SU-DHL-6 (cell line): Measurements from ENCODE around the gene WNT7A.

Experiments used
- H2AFZ ChIP-seq: fragments of 200-600 bp; sonication (generic); 2 replicates; pipeline ENCODE4 v1.6.1; 2014; ENCODE audit warnings: low read depth, mild to moderate bottlenecking, moderate library complexity, mixed read lengths, antibody characterized with exemption, low read length; ENCODE audit not compliant: severe bottlenecking
- H3F3A ChIP-seq: fragments of 200-600 bp; shearing (Covaris generic); 2 replicates; pipeline ENCODE4 v1.6.0; 2016; ENCODE audit warnings: antibody characterized with exemption, mild to moderate bottlenecking; ENCODE audit not compliant: insufficient read depth
- H3K27ac ChIP-seq: fragments of 200-600 bp; sonication (generic); 2 replicates; pipeline ENCODE4 v1.5.1; 2016; ENCODE audit warnings: low read depth, mild to moderate bottlenecking, low read length, moderate library complexity, mixed read lengths
- H3K27me3 ChIP-seq: fragments of 200-600 bp; sonication (generic), shearing (Covaris generic); 2 replicates; pipeline ENCODE4 v1.6.0; 2014; ENCODE audit warnings: mild to moderate bottlenecking, low read length
- H3K36me3 ChIP-seq: fragments of 200-600 bp; sonication (generic); 2 replicates; pipeline ENCODE4 v1.6.1; 2014; ENCODE audit warnings: mild to moderate bottlenecking, low read length, mixed read lengths
- H3K4me2 ChIP-seq: fragments of 300-600, 200-600 bp; shearing (Covaris generic), sonication (generic); 2 replicates; pipeline ENCODE4 v1.6.0; 2014; ENCODE audit warnings: low read length, low read depth, mild to moderate bottlenecking; ENCODE audit not compliant: poor library complexity, severe bottlenecking
- H3K4me3 ChIP-seq: fragments of 200-600 bp; sonication (generic); 2 replicates; pipeline ENCODE4 v1.5.1; 2014; ENCODE audit warnings: antibody characterized with exemption, low read length, mild to moderate bottlenecking, mixed read lengths; ENCODE audit not compliant: insufficient read depth, poor library complexity, severe bottlenecking
- H3K79me2 ChIP-seq: fragments of 200-600 bp; sonication (generic); 2 replicates; pipeline ENCODE4 v1.6.1; 2014; ENCODE audit warnings: mild to moderate bottlenecking, low read length, moderate library complexity; ENCODE audit not compliant: insufficient read depth
- H3K9ac ChIP-seq: fragments of 200-600 bp; sonication (generic); 2 replicates; pipeline ENCODE4 v1.7.0; 2014; ENCODE audit warnings: mild to moderate bottlenecking, low read length
- H3K9me2 ChIP-seq: fragments of 200-600 bp; sonication (generic); replicated peaks from 2 replicates; pipeline ENCODE4 v1.6.1; 2014; ENCODE audit warnings: low read length; ENCODE audit not compliant: insufficient read depth
- H3K9me3 ChIP-seq: fragments of 200-600 bp; sonication (generic); 2 replicates; pipeline ENCODE4 v1.6.1; 2014; ENCODE audit warnings: low read length, mixed read lengths; ENCODE audit not compliant: insufficient read depth
- H4K20me1 ChIP-seq: fragments of 200-600 bp; sonication (generic); 2 replicates; pipeline ENCODE4 v1.6.1; 2014; ENCODE audit warnings: low read depth, mild to moderate bottlenecking, antibody characterized with exemption, low read length, moderate library complexity, mixed read lengths
- EZH2phosphoT487 ChIP-seq: fragments of 200-600 bp; sonication (generic), shearing (Covaris generic); conservative IDR thresholded peaks from 2 replicates; pipeline ENCODE4 v1.6.1; 2018; ENCODE audit warnings: mild to moderate bottlenecking, antibody characterized with exemption, low read length, moderate library complexity, mixed read lengths
- TF ChIP-seq, protein P1 (sequence below): fragments of 200-600 bp; sonication (generic); IDR thresholded peaks from one replicate; pipeline ENCODE4 v1.5.1; 2017; ENCODE audit warnings: antibody characterized with exemption, mild to moderate bottlenecking, low read length, moderate library complexity; ENCODE audit not compliant: insufficient read depth, poor library complexity, severe bottlenecking

WNT7A gene

GRCh38 chr3:13801361-13802204 is 78.3 kb downstream of the WNT7A start:
- Histone ChIP-seq H3K4me2 (no peak overlapping the region), H3K27me3 (no peaks in the 10 kb centered on the region), H2AFZ (no peak overlapping the region), H3K4me3 (no peak overlapping the region), H3K79me2 (no peaks in the 10 kb centered on the region), H3F3A (no peaks in the 10 kb centered on the region), H3K36me3 (no peaks in the 10 kb centered on the region), H3K9ac (no peak overlapping the region), H3K9me2 (no peaks in the 10 kb centered on the region), H4K20me1 (no peaks in the 10 kb centered on the region), H3K9me3 (no peaks in the 10 kb centered on the region), H3K27ac (no peak overlapping the region)
- no peak for TF ChIP-seq EZH2phosphoT487
- TF ChIP-seq, protein P1, sequence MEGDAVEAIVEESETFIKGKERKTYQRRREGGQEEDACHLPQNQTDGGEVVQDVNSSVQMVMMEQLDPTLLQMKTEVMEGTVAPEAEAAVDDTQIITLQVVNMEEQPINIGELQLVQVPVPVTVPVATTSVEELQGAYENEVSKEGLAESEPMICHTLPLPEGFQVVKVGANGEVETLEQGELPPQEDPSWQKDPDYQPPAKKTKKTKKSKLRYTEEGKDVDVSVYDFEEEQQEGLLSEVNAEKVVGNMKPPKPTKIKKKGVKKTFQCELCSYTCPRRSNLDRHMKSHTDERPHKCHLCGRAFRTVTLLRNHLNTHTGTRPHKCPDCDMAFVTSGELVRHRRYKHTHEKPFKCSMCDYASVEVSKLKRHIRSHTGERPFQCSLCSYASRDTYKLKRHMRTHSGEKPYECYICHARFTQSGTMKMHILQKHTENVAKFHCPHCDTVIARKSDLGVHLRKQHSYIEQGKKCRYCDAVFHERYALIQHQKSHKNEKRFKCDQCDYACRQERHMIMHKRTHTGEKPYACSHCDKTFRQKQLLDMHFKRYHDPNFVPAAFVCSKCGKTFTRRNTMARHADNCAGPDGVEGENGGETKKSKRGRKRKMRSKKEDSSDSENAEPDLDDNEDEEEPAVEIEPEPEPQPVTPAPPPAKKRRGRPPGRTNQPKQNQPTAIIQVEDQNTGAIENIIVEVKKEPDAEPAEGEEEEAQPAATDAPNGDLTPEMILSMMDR, result no peak

DNA sequence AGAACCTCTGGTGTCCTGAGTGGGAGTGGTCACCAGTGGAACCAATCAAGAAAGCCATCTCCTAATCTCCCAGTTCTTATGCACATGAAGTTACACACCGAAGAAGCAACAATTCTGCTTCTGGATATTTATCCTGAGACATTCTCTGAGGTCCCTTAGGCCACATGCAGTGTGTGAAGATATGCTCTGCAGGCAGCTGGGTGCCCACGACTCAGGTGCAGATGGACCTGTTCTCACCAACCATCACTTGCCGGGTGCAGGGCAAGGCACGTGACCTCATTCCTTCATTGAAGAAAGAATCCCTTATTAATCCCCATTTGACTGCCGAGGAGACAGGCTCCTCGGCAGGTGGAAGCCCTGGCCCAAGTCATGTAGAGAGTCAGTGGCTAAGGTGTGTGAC is 79.8 kb downstream of the WNT7A start:
- Histone ChIP-seq H3K9ac (no peak overlapping the region), H3K27ac (no peak overlapping the region), H3K9me2 (no peaks in the 10 kb centered on the region), H3K27me3 (no peaks in the 10 kb centered on the region), H3F3A (no peaks in the 10 kb centered on the region), H3K4me2 (no peak overlapping the region), H3K79me2 (no peaks in the 10 kb centered on the region), H3K9me3 (no peaks in the 10 kb centered on the region), H4K20me1 (no peaks in the 10 kb centered on the region), H2AFZ (no peak overlapping the region), H3K4me3 (no peak overlapping the region), H3K36me3 (no peaks in the 10 kb centered on the region)
- no peak for TF ChIP-seq EZH2phosphoT487
- TF ChIP-seq, protein P1, result no peak

DNA sequence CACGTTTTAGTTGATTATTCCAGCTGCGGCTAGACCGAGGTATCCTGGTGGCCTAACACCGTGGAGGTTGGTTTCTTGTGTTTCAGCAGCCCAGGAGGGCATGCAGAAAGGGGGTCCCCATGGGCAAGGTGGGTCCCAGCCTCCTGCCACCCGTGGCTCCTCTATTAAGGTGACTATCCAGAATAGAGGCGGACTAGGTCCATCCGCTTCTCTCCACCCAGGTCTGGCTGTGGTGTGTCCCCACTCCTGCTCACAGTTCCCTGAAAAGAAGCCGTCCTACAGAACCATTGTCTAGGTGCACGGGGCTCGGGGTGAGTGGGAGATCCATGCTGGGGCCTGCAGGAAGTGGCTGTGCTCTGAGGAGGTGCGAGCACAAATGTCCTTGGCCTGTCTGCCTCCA is 81.5 kb downstream of the WNT7A start:
- no peak overlapping the region for H3K9ac ChIP-seq
- no peaks in the 10 kb centered on the region for H4K20me1 ChIP-seq
- H3F3A ChIP-seq, result no peaks in the 10 kb centered on the region
- TF ChIP-seq EZH2phosphoT487, result no peak
- TF ChIP-seq, protein P1, result no peak
- H3K27me3 ChIP-seq, result no peaks in the 10 kb centered on the region
- no peaks in the 10 kb centered on the region for H3K9me2 ChIP-seq
- H3K79me2 ChIP-seq, result no peaks in the 10 kb centered on the region
- no peaks in the 10 kb centered on the region for H3K9me3 ChIP-seq
- no peak overlapping the region for H3K4me3 ChIP-seq
- H2AFZ ChIP-seq, result no peak overlapping the region
- no peak overlapping the region for H3K4me2 ChIP-seq
- H3K27ac ChIP-seq, result no peak overlapping the region
- no peaks in the 10 kb centered on the region for H3K36me3 ChIP-seq
